ENCODE data around the gene ZC3H18. TPM values are rescaled to one million over a fixed set of nuclear protein-coding genes. Genes with fewer than 3 reads are reported as not detected.

The ZC3H18 gene
- total RNA-seq, 6 experiments from 2014 or later, result 37.9 to 49.3 (median 42.8) TPM

- no peak overlapping the region for H3K27ac Mint-ChIP-seq
Observed at GRCh38 chr16:88672776-88673175, 102.6 kb downstream of the ZC3H18 start.

GRCh38 chr16:88673716-88674379, 103.6 kb downstream of the ZC3H18 start:
- H3K9me3 Mint-ChIP-seq, result no peaks in the 10 kb centered on the region
- no peaks in the 10 kb centered on the region for H3K4me1 Mint-ChIP-seq (ENCODE audit: low read depth)
- TF ChIP-seq CTCF (IDR thresholded peaks at IDR 0.05), result no peak
- no peak overlapping the region for H3K27ac Mint-ChIP-seq
- H3K27me3 Mint-ChIP-seq (ENCODE audit: insufficient read depth), result 0 out of 2 replicates have a peak, but pooled peaks cover 4% of the 10 kb centered on the region
- DNase-seq, result no peak
- no peak overlapping the region for H3K4me3 Mint-ChIP-seq
- peaks cover under 1% of the 10 kb centered on the region; the same call in 1 of the 2 replicates for H3K36me3 Mint-ChIP-seq (ENCODE audit: low read depth)

More at GRCh38 chr16:88672776-88673175, 102.6 kb downstream of the ZC3H18 start:
- Mint-ChIP-seq H3K4me3 (no peak overlapping the region), H3K9me3 (no peaks in the 10 kb centered on the region), H3K36me3 (ENCODE audit: low read depth) (peaks cover 7% of the 10 kb centered on the region; the same call in 1 of the 2 replicates), H3K4me1 (ENCODE audit: low read depth) (no peaks in the 10 kb centered on the region), H3K27me3 (ENCODE audit: insufficient read depth) (0 out of 2 replicates have a peak, but pooled peaks cover 4% of the 10 kb centered on the region)
- peak; percentile 34 for TF ChIP-seq CTCF (IDR thresholded peaks at IDR 0.05)
- no peak for DNase-seq

- TF ChIP-seq CTCF (IDR thresholded peaks at IDR 0.05), result no peak
- H3K9me3 Mint-ChIP-seq, result no peaks in the 10 kb centered on the region
- 0 out of 2 replicates have a peak, but pooled peaks cover 2% of the 10 kb centered on the region for H3K4me1 Mint-ChIP-seq (ENCODE audit: low read depth)
- H3K27me3 Mint-ChIP-seq (ENCODE audit: insufficient read depth), result 0 out of 2 replicates have a peak, but pooled peaks cover 4% of the 10 kb centered on the region
- H3K36me3 Mint-ChIP-seq (ENCODE audit: low read depth), result no peaks in the 10 kb centered on the region
- no peak for DNase-seq
- H3K4me3 Mint-ChIP-seq, result no peak overlapping the region
- no peak overlapping the region for H3K27ac Mint-ChIP-seq
Observed at GRCh38 chr16:88676502-88677242, 106.5 kb downstream of the ZC3H18 start.

- peaks cover 9% of the 10 kb centered on the region; the same call in 1 of the 2 replicates for H3K27me3 Mint-ChIP-seq (ENCODE audit: insufficient read depth)
- H3K4me1 Mint-ChIP-seq (ENCODE audit: low read depth), result 0 out of 2 replicates have a peak, but pooled peaks cover 8% of the 10 kb centered on the region
- H3K4me3 Mint-ChIP-seq, result no peak overlapping the region
- TF ChIP-seq CTCF (IDR thresholded peaks at IDR 0.05), result no peak
- no peak overlapping the region for H3K27ac Mint-ChIP-seq
- DNase-seq, result no peak
- H3K9me3 Mint-ChIP-seq, result no peaks in the 10 kb centered on the region
- no peaks in the 10 kb centered on the region for H3K36me3 Mint-ChIP-seq (ENCODE audit: low read depth)
Observed at GRCh38 chr16:88677721-88678120, 107.5 kb downstream of the ZC3H18 start.

GRCh38 chr16:88678224-88678979, 108.2 kb downstream of the ZC3H18 start:
- H3K9me3 Mint-ChIP-seq, result no peaks in the 10 kb centered on the region
- no peaks in the 10 kb centered on the region for H3K36me3 Mint-ChIP-seq (ENCODE audit: low read depth)
- no peak for DNase-seq
- H3K27ac Mint-ChIP-seq, result no peak overlapping the region
- no peak overlapping the region for H3K4me3 Mint-ChIP-seq
- peaks cover 9% of the 10 kb centered on the region; the same call in 1 of the 2 replicates for H3K27me3 Mint-ChIP-seq (ENCODE audit: insufficient read depth)
- 0 out of 2 replicates have a peak, but pooled peaks cover 8% of the 10 kb centered on the region for H3K4me1 Mint-ChIP-seq (ENCODE audit: low read depth)
- TF ChIP-seq CTCF (IDR thresholded peaks at IDR 0.05), result no peak
